DMS53 (cell line): ENCODE data around the gene SULT2A1.
"Not testable (repeated sequence)": the region's sequence is repeated elsewhere in the genome, so short reads cannot be mapped to it uniquely, and the experiment has no call there.

ENCODE experiments used
- DNase-seq: peaks from one replicate; lab custom pipeline; 2025; lab: John Stamatoyannopoulos, UW

SULT2A1 gene

DNA sequence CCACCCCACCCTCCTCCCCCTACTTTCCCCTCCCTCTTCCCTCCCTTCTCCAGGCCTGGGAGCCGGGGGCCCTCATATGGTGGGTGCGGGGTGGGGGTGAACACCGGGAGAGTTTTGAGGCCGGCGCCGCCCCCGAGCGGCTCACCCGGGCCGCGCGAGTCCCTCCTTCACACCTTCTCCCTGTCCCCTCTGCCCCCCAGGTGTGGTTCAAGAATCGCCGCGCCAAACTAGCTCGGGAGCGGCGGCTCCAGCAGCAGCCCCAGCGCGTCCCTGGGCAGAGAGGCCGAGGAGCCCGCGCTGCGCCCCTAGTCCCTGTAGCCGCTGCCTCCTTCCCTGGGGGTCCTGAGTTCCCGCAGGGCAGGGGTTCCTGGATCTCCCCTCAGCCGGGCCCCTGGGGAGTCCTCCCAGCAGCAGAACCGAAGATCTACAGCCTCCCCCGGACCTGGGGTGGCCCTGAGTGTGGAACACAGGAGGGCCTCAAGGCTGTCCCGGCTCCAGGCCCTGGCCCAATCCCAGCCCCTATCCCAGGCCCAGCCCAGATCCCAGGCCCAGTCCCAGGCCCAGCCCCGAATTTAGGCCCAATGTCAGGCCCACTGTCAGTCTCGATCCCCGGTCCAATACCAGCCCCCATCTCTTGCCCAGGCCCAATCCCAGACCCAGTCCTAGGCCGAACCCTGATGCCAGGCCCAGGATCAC is 25.4 kb downstream of the SULT2A1 start:
- no peak for DNase-seq

DNA sequence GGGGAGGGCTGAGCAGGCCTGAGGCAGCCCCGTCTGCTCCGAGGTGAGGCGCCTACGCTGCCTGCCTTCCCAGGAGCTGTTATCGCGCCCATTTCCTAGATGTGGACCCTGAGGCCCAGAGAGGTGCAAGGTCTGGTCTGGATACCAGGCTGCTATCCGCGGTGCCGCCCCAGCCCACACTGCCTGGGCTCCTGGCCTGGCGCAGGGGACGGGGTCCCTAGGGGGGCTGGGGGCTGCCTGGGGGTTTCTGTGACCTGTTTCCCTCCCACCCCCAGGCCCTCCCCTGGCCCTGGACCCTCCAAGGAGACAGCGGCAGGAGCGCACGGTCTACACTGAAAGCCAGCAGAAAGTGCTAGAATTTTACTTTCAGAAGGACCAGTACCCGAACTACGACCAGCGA is 26.3 kb downstream of the SULT2A1 start:
- not testable (repeated sequence) for DNase-seq

DNA sequence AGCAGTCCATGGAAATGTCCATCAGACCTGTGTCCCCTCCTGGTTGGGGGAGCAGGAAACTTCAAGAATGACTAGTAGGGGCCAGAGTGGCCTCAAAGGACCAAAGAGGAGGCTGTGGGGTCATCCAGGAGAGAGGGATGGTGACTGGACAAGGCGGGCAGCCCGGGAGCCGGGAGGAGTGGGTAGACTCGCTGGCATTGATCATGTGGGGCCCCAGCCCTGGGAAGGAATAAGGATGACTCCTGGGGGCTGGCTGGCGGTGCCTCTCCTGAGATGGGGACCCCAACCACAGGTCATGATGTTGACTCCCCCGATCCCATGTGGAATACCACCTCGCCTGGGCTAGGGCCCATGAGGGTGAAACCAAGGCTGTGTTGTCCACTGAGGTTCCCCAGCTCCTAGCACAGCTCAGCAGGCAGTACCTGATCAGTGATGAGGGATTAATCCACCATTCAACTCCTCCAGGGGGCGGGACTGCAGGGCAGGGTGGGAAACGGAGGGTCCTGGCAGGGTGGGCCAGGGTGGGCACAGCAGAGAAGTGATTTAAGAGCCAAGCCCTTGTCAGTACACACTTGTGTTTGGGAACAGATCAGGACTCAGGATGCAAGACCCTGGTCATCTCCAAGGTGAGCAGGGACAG is 27.3 kb downstream of the SULT2A1 start, which contains the start of gene TPRX2:
Gene TPRX2, plus strand, starts transcription at position 590 of the 640 bp plus-strand sequence. Its CDS starts 12 bp downstream, at position 602.
- not testable (repeated sequence) for DNase-seq

DNA sequence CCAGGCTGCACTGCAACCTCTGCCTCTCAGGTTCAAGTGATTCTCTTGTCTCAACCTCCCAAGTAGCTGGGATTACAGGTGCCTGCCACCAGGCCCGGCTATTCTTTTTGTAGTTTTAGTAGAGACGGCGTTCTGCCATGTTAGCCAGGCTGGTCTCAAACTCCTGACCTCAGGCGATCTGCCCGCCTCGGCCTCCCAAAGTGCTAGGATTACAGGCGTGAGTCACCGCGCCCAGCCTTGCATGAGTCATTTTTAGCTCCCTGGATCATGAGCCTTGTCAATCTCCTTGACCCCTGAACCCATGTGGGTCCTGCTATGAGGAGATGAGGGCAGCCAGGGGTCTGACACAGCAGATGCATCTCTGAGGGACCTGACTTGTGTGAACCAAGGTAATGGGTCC is 27.9 kb downstream of the SULT2A1 start:
- not testable (repeated sequence) for DNase-seq

DNA sequence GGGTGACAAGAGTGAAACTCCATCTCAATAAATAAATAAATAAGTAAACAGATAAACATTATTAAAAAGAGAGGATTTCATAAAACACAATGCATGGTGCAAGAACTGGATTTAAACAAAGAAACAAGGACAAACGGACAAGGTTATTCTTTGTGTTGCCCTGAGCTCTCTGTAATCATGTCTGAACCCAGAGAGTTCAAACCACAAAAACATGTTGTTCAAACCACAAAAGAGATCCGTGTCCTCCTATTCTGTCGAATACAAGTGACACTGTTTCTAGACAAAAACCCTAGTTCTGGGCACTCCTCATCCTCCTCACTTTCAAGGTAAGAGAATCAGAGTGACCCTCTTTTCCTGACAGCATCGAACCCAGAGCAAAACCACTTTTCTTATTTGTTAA is 31.7 kb downstream of the SULT2A1 start:
- DNase-seq = no peak

DNA sequence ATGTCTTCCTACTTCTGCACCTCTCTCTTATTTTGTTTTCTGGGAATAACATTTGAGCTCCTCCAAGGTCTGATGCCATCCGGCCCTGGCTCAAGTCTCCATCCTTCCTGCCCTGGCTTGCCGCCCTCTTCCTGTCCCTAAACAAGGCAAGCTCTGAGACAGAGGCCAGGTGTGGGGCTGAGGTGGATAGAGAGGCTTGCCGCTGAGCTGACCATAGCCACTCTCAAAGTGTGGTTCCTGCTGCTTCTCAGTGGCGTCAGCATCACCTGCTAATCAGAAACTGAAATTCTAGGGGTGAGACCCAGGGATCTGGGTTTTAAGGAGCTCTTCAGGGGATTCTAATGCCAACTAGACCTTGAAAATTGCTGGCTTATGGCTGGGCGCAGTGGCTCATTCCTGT is 33.1 kb downstream of the SULT2A1 start:
- no peak for DNase-seq

DNA sequence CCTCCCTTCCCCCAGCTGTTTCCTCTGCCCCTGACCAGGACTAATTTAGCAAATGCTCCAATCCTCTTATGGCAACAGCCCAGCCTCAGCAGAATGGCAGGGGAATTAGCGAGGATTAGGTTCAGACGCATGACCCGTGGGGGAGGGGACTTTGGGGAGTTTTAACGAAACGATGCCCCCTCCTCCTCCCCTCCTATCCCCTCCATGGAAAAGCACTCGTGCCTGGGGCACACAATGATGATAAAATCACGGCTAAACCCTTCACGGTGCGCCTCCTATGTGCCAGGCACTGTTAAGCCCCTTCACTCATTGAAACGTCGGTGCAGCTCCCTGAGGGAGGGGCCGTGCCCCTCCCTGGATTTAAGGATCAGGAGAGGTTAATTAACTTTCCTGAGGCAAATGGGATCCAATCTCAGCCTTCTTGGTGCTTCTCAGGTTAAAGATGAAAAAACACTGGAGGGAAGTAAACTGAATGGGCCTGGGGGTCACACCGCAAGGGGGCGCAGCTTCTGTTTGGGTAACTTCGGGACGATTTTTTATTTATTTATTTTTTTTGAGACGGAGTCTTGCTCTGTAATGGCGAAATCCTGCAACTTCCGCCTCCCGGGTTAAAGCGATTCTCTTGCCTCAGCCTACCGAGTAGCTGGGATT is 37.2 kb downstream of the SULT2A1 start:
- DNase-seq = no peak

DNA sequence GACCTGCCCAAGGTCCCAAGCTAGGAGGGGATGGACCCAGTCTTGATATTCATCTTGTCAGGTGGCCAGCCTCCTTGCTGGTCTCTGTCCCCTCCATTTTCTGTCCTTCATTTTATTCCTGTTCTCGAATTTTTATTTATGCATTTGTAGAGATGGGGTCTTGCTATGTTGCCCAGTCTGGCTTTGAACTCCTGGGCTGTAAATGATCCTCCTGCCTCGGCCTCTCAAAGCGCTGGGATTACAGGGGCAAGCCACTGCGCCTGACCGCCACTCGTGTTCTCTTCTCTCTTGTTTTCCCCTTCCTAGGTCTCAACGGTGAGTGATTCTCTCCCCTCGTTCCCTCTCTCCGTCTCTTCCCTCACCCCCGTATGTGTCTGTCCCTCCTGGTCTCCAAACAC is 37.7 kb downstream of the SULT2A1 start:
- no peak for DNase-seq

DNA sequence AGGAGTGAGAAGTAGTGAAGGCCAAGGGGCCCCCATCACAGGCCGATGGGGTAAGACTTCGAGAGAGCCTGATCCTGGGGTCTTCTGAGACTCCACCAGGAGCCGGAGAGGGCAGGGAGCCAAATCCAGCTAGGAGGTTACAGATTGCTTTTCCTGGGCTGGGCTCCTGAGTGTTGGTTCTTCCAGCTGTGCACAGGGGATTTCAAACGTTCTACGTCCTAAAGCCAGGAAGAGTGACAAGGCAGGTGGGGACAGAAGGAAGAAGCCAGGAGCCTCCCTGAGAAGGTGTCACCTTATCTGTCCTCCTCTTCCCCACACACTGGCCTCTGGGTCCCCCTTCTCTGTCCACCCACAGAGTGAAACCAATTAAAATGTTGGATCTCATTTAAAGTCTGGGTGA is 43.2 kb downstream of the SULT2A1 start:
- no peak for DNase-seq

DNA sequence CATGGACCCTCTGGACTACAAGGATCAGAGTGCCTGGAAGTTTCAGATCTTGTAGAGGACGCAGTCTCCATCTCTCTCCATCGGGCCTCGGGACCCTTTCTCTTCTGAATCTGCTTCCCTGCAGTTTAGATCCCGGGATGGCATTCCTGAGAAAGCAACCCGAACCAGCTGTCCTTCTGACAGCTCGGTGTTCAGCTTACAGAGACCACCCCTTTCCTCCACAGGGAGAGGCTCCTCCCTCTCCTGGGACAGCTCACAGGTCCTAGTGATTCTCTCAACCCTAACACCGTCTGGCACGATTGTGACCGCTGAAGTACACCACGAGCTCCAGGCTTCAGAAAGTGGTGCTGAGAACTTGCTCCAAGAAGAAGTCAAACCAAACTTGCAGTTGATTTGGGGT is 46.2 kb downstream of the SULT2A1 start:
- no peak for DNase-seq

DNA sequence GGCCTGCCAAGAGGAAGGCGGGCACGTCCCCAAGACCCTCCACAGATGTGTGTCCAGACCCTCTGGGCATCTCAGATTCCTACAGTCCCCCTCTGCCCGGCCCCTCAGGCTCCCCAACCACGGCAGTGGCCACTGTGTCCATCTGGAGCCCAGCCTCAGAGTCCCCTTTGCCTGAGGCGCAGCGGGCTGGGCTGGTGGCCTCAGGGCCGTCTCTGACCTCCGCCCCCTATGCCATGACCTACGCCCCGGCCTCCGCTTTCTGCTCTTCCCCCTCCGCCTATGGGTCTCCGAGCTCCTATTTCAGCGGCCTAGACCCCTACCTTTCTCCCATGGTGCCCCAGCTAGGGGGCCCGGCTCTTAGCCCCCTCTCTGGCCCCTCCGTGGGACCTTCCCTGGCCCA is 46.7 kb downstream of the SULT2A1 start:
- DNase-seq = no peak

DNA sequence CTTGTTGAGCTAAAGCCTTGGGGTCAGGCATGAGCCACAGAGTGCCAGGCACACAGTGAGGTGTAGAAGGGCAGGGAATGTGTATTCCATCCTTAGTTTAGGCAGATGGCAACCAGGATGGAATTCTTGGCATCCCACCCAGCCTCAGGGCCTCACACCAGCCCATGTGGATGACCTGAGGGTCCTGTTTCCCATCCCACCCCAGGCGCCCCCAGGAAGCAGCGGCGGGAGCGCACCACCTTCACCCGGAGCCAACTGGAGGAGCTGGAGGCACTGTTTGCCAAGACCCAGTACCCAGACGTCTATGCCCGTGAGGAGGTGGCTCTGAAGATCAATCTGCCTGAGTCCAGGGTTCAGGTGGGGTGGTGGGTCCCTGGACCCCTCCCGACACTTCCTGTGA is 50.1 kb downstream of the SULT2A1 start:
- DNase-seq = no peak

DNA sequence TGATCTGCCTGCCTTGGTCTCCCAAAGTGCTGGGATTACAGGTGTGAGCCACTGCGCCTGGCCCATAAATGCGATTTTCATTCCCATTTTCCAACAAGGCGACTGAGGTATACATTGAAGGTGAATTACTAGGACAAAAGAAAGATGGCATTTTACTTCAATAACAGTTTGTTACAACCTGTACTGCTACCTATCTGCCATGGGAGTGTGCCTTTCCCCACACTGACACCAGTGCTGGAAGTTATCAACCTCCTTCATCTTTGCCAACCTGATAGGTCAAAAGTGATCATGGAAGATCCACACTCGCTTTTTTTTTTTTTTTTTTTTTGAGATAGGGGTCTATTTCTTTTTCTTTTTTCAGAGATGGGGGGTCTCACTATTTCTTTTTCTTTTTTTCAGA is 53.4 kb downstream of the SULT2A1 start:
- DNase-seq = no peak

DNA sequence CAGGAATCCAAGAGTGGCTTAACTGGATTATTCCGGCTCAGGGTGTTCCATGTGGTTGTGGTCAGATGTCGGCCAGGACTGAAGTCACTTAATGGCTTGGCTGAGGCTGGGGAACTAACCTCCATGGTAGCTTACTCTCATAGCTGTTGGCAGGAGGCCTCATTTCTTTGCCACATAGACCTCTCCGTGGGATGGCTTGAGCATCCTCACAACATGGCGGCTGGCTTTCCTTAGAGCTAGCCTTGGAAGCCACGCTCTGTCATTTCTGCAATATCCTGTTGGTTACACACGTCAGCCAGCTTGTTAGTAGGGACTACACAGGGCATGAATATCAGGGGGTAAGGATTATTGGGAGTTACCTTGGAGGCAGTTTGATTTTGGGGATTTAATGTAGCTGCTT is 59.3 kb downstream of the SULT2A1 start:
- no peak for DNase-seq

DNA sequence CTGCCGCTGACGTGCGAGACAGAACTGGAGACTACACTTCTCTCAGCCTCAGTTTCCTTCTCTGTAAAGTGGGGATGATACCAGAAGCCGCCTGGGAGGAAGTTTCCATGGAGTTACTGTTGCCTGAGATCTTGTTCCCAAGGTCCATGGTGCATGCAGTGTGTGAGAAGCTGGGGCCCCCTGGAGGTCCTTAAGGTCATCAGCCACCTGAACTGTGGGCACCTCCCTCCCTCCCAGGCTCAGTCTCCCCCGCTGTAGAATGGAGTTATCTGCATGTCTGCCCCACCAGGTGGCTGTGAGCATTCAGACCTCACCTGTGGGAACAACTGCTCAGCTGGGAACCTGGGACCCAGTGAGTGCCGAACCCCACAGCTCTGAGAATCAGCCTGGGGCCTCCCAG is 61.7 kb downstream of the SULT2A1 start:
- DNase-seq = no peak

DNA sequence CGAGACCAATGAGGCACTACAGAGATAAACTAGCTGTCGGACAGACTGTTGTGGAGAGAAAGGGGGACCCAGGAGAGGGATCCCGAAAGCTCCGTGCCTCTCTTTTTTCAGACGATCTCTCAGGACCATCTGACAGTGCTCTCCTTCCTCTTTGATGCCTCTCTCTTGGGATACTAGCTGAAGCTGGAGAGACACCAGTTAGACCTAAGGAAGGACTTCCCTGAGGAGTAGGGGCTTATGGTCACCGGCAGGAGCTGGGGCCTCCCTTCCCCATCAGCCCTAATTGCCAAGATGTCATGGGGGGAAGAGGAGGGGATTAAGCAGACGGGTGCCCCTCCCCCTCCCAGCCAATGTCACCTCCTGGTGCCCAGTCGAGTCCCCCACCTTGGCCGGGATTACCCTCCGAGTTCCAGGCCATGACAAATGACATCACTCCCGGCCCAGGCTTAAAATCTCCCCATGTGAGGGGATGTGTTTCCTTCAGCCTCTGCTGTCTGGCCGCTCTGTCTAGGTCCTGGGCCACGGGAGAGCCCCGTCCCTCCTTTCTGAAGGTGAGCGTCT is 64.6 kb downstream of the SULT2A1 start, which contains the start of gene CRX:
Gene CRX, plus strand, starts transcription at position 478 of the 561 bp plus-strand sequence. CDS start 12,507 bp downstream, outside the sequence.
- no peak for DNase-seq
